ENCODE results near the gene C2orf72. TPM values are rescaled to one million over a fixed set of nuclear protein-coding genes. Genes with fewer than 3 reads are reported as not detected.

C2orf72 gene
- total and polyA plus RNA-seq, 2 of the 13 experiments (the other 11 are each of a cell fraction or from before 2014, with no cell fraction given): 147 to 203 TPM

DNA sequence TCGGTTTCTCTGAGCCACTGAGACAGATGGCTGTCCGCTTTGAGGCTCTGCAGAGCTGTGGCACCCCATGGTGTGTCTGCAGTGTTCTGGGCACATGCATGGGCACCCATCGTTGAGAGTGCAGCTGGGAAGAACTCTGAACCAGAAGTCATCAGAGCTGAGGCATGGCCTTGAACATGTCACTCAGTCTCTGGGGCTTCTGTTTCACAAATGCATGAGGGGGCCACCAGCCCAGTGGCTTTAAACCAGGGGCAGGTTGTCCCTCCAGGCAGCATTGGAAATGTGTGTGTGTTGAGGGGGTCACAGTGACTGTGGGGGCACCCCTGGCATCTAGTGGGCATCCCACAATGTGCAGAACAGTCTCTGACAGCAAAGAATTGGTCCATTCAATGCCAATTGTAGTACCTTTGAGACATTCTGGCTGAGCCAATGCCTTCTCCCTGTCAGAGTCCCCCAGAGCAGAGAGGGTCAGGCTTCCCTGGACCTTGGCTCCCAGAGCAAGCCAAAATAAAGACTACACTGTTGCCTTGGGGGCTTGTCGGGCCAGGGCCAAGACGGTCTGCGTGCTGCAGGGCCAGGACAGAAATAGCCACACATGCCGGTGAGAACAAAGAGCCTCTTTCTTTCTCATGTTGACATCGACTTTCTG, 10.1 kb downstream of the C2orf72 start (continued):
- TF ChIP-seq ETV6 (CRISPR knock-in tag; conservative IDR thresholded peaks at IDR 0.05) (no peak), ZMAT3 (CRISPR knock-in tag; conservative IDR thresholded peaks at IDR 0.05) (0 out of 2 replicates have a peak, but pooled peaks have one; percentile 34), GPN1 (CRISPR knock-in tag; IDR thresholded peaks at IDR 0.05; ENCODE audit: borderline replicate concordance) (no peak), MED13 (CRISPR knock-in tag; IDR thresholded peaks at IDR 0.05) (0 out of 2 replicates have a peak, but pooled peaks have one; percentile 48), ZMYM4 (CRISPR knock-in tag; IDR thresholded peaks at IDR 0.05) (peak; percentile 66), ZFP36 (IDR thresholded peaks at IDR 0.05; ENCODE audit: borderline replicate concordance, low read depth, low read length, partially characterized antibody) (no peak), TP53 (CRISPR knock-in tag; conservative IDR thresholded peaks at IDR 0.05) (peak; percentile 71; the same call in 1 of the 2 replicates), ELF1 (CRISPR knock-in tag; IDR thresholded peaks at IDR 0.05) (no peak), SUZ12 (IDR thresholded peaks at IDR 0.05; ENCODE audit: low read depth, low read length) (no peak), TBX2 (CRISPR knock-in tag; IDR thresholded peaks at IDR 0.05; ENCODE audit: borderline replicate concordance) (peak; percentile 23; the same call in 1 of the 2 replicates), SAP130 (CRISPR knock-in tag; IDR thresholded peaks at IDR 0.05; ENCODE audit: low read depth) (0 out of 2 replicates have a peak, but pooled peaks have one; percentile 18), RFX1 (IDR thresholded peaks at IDR 0.05) (no peak), BORCS8-MEF2B (CRISPR knock-in tag; IDR thresholded peaks at IDR 0.05) (no peak), KAT2B (IDR thresholded peaks at IDR 0.05; ENCODE audit: borderline replicate concordance, low read depth, low read length) (no peak), RAD21 (CRISPR knock-in tag; IDR thresholded peaks at IDR 0.05) (no peak), KMT2A (CRISPR knock-in tag; IDR thresholded peaks at IDR 0.05) (no peak), ZNF282 (IDR thresholded peaks at IDR 0.05; ENCODE audit: partially characterized antibody) (no peak)
- TF ChIP-seq, protein P1, sequence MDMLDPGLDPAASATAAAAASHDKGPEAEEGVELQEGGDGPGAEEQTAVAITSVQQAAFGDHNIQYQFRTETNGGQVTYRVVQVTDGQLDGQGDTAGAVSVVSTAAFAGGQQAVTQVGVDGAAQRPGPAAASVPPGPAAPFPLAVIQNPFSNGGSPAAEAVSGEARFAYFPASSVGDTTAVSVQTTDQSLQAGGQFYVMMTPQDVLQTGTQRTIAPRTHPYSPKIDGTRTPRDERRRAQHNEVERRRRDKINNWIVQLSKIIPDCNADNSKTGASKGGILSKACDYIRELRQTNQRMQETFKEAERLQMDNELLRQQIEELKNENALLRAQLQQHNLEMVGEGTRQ (IDR thresholded peaks at IDR 0.05; ENCODE audit: low read depth, low read length): no peak
- TF ChIP-seq, protein P1 (CRISPR knock-in tag; IDR thresholded peaks at IDR 0.05; ENCODE audit: borderline replicate concordance): no peak
- TF ChIP-seq, protein P2, sequence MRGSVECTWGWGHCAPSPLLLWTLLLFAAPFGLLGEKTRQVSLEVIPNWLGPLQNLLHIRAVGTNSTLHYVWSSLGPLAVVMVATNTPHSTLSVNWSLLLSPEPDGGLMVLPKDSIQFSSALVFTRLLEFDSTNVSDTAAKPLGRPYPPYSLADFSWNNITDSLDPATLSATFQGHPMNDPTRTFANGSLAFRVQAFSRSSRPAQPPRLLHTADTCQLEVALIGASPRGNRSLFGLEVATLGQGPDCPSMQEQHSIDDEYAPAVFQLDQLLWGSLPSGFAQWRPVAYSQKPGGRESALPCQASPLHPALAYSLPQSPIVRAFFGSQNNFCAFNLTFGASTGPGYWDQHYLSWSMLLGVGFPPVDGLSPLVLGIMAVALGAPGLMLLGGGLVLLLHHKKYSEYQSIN (CRISPR knock-in tag; IDR thresholded peaks at IDR 0.05; ENCODE audit: borderline replicate concordance): no peak
- TF ChIP-seq, protein P3, sequence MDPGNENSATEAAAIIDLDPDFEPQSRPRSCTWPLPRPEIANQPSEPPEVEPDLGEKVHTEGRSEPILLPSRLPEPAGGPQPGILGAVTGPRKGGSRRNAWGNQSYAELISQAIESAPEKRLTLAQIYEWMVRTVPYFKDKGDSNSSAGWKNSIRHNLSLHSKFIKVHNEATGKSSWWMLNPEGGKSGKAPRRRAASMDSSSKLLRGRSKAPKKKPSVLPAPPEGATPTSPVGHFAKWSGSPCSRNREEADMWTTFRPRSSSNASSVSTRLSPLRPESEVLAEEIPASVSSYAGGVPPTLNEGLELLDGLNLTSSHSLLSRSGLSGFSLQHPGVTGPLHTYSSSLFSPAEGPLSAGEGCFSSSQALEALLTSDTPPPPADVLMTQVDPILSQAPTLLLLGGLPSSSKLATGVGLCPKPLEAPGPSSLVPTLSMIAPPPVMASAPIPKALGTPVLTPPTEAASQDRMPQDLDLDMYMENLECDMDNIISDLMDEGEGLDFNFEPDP (CRISPR knock-in tag; conservative IDR thresholded peaks at IDR 0.05): no peak
- TF ChIP-seq, protein P4, sequence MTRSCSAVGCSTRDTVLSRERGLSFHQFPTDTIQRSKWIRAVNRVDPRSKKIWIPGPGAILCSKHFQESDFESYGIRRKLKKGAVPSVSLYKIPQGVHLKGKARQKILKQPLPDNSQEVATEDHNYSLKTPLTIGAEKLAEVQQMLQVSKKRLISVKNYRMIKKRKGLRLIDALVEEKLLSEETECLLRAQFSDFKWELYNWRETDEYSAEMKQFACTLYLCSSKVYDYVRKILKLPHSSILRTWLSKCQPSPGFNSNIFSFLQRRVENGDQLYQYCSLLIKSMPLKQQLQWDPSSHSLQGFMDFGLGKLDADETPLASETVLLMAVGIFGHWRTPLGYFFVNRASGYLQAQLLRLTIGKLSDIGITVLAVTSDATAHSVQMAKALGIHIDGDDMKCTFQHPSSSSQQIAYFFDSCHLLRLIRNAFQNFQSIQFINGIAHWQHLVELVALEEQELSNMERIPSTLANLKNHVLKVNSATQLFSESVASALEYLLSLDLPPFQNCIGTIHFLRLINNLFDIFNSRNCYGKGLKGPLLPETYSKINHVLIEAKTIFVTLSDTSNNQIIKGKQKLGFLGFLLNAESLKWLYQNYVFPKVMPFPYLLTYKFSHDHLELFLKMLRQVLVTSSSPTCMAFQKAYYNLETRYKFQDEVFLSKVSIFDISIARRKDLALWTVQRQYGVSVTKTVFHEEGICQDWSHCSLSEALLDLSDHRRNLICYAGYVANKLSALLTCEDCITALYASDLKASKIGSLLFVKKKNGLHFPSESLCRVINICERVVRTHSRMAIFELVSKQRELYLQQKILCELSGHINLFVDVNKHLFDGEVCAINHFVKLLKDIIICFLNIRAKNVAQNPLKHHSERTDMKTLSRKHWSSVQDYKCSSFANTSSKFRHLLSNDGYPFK (CRISPR knock-in tag; IDR thresholded peaks at IDR 0.05; ENCODE audit: borderline replicate concordance): peak; percentile 26; the same call in 1 of the 2 replicates
- TF ChIP-seq, protein P5, sequence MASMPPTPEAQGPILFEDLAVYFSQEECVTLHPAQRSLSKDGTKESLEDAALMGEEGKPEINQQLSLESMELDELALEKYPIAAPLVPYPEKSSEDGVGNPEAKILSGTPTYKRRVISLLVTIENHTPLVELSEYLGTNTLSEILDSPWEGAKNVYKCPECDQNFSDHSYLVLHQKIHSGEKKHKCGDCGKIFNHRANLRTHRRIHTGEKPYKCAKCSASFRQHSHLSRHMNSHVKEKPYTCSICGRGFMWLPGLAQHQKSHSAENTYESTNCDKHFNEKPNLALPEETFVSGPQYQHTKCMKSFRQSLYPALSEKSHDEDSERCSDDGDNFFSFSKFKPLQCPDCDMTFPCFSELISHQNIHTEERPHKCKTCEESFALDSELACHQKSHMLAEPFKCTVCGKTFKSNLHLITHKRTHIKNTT (CRISPR knock-in tag; IDR thresholded peaks at IDR 0.05): no peak

All from HepG2 (cell line).